RWPE2 (cell line): ENCODE results near the gene CD40.
"Not testable (repeated sequence)": the region's sequence is repeated elsewhere in the genome, so short reads cannot be mapped to it uniquely, and the experiment has no call there.

Source experiments
- ATAC-seq: fragments of 200-7000 bp; cut with Tn5 transposase; 3 replicates; pipeline ENCODE4 v1.9.1; 2021; ENCODE audit warnings: low read depth
- DNase-seq: peaks from one replicate; pipeline ENCODE4 v3.0.0-alpha.2; 2020; ENCODE audit warnings: low spot score
- H3K27ac ChIP-seq: fragments of 450-650 bp; 2 replicates; pipeline ENCODE4 v1.5.1; 2017; ENCODE audit warnings: mild to moderate bottlenecking; ENCODE audit not compliant: poor library complexity, severe bottlenecking
- H3K27me3 ChIP-seq: fragments of 250-450 bp; sonication (Bioruptor Pico); 2 replicates; pipeline ENCODE4 v1.5.1; 2021; ENCODE audit warnings: mild to moderate bottlenecking, moderate library complexity; ENCODE audit not compliant: insufficient read depth, poor library complexity, severe bottlenecking
- H3K36me3 ChIP-seq: fragments of 250-450 bp; sonication (Bioruptor Pico); 2 replicates; pipeline ENCODE4 v1.5.1; 2020; ENCODE audit warnings: low read depth, mild to moderate bottlenecking, moderate library complexity
- H3K4me1 ChIP-seq: fragments of 250-450 bp; sonication (Bioruptor Pico); 2 replicates; pipeline ENCODE4 v1.5.1; 2021; ENCODE audit warnings: mild to moderate bottlenecking, moderate library complexity; ENCODE audit not compliant: insufficient read depth, poor library complexity, severe bottlenecking
- H3K4me3 ChIP-seq: fragments of 250-450 bp; sonication (Bioruptor Pico); 2 replicates; pipeline ENCODE4 v1.5.1; 2021; ENCODE audit warnings: mild to moderate bottlenecking, moderate library complexity; ENCODE audit not compliant: severe bottlenecking
- H3K9me3 ChIP-seq: fragments of 250-450 bp; sonication (Bioruptor Pico); 2 replicates; pipeline ENCODE4 v1.5.1; 2021; ENCODE audit warnings: mild to moderate bottlenecking, moderate library complexity; ENCODE audit not compliant: severe bottlenecking
- TF ChIP-seq, protein P1 (sequence below): fragments of 450-650 bp; IDR thresholded peaks from one replicate; pipeline ENCODE4 v1.5.1; 2017; ENCODE audit warnings: mild to moderate bottlenecking, moderate library complexity; ENCODE audit not compliant: poor library complexity, severe bottlenecking

CD40 gene

DNA sequence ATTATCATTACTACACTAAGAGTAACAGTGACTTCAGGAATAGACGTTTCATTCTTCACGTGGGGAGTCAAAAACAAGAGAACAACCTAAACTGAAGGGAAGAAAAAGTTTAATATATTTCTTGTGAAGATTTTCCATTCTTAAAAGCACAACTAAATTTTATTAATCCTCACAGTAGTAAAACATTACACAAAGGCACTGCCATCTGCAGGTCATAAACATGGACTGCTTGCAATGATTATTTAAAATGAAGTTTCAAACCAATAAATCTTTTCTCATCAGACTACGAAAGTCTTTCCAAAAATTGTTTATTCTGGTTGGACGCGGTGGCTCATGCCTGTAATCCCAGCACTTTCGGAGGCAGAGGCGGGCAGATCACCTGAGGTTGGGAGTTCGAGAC lies 31.0 kb upstream of the CD40 start:
- Histone ChIP-seq H3K4me3 (no peak overlapping the region), H3K9me3 (no peaks in the 10 kb centered on the region), H3K36me3 (peaks cover 26% of the 10 kb centered on the region), H3K4me1 (peaks cover 41% of the 10 kb centered on the region), H3K27me3 (no peaks in the 10 kb centered on the region), H3K27ac (no peak overlapping the region)
- DNase-seq, result no peak
- TF ChIP-seq, protein P1, sequence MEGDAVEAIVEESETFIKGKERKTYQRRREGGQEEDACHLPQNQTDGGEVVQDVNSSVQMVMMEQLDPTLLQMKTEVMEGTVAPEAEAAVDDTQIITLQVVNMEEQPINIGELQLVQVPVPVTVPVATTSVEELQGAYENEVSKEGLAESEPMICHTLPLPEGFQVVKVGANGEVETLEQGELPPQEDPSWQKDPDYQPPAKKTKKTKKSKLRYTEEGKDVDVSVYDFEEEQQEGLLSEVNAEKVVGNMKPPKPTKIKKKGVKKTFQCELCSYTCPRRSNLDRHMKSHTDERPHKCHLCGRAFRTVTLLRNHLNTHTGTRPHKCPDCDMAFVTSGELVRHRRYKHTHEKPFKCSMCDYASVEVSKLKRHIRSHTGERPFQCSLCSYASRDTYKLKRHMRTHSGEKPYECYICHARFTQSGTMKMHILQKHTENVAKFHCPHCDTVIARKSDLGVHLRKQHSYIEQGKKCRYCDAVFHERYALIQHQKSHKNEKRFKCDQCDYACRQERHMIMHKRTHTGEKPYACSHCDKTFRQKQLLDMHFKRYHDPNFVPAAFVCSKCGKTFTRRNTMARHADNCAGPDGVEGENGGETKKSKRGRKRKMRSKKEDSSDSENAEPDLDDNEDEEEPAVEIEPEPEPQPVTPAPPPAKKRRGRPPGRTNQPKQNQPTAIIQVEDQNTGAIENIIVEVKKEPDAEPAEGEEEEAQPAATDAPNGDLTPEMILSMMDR, result peak; percentile 92
- ATAC-seq, result no peak

DNA sequence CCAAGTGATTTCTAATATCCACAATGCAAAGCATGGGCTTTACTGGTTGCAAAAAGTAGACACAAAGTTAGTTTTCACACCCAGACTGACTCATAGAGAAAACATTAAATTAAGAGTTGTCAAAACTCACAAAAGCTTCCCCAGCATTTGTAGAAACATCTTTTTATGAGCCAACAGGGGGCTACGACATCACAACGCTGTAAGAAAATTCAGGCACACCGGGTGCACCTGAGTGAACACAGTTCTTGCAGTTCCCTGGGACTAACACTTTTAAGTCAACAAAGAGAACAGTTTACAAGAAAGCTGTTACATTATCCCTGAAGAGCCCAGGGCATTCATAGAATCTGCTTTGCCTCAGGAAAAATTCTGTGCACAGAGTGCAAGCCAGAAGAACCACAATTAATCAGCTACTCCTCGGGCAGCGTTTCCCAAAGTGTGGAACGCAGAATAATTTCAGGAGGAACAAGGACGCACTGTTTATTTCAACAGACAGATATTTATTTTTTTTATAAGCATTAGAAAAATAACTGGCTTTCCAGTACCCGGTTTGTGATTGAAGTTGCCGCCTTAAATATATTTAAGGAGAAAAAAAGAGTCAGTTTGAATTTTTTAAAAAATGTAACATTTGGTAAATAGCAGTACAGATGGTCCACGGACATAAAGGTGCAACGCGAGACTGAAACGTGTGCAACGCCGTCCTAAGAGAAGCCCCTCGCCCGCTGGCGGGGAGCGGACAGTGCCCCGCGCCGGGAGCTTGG lies 29.5 kb upstream of the CD40 start:
- Histone ChIP-seq H3K9me3 (no peaks in the 10 kb centered on the region), H3K27ac (peak overlapping the region; percentile 59), H3K27me3 (no peaks in the 10 kb centered on the region), H3K36me3 (peaks cover 21% of the 10 kb centered on the region), H3K4me3 (peak overlapping the region; percentile 67), H3K4me1 (peaks cover 41% of the 10 kb centered on the region)
- ATAC-seq (peak; percentile 8), DNase-seq (no peak)
- TF ChIP-seq, protein P1, result no peak

DNA sequence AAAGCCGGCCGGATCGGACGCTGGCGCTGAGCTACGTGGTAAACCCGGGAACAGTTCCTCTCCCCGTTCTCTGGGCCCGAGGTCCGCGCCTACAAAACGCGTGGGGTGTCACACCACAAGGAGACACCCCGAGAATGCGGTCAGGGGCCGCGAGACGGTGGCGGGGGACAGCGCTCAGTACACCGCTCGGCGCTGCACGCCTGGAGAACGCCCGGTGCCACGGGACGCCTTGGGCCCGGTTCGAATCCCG lies 29.0 kb upstream of the CD40 start:
- DNase-seq (peak; percentile 86), ATAC-seq (peak; percentile 22)
- H3K4me3 ChIP-seq, result peak overlapping the region; percentile 67
- TF ChIP-seq, protein P1, result no peak
- peak overlapping the region; percentile 59 for H3K27ac ChIP-seq
- no peaks in the 10 kb centered on the region for H3K27me3 ChIP-seq
- H3K9me3 ChIP-seq, result no peaks in the 10 kb centered on the region
- H3K36me3 ChIP-seq, result peaks cover 16% of the 10 kb centered on the region
- H3K4me1 ChIP-seq, result peaks cover 41% of the 10 kb centered on the region

DNA sequence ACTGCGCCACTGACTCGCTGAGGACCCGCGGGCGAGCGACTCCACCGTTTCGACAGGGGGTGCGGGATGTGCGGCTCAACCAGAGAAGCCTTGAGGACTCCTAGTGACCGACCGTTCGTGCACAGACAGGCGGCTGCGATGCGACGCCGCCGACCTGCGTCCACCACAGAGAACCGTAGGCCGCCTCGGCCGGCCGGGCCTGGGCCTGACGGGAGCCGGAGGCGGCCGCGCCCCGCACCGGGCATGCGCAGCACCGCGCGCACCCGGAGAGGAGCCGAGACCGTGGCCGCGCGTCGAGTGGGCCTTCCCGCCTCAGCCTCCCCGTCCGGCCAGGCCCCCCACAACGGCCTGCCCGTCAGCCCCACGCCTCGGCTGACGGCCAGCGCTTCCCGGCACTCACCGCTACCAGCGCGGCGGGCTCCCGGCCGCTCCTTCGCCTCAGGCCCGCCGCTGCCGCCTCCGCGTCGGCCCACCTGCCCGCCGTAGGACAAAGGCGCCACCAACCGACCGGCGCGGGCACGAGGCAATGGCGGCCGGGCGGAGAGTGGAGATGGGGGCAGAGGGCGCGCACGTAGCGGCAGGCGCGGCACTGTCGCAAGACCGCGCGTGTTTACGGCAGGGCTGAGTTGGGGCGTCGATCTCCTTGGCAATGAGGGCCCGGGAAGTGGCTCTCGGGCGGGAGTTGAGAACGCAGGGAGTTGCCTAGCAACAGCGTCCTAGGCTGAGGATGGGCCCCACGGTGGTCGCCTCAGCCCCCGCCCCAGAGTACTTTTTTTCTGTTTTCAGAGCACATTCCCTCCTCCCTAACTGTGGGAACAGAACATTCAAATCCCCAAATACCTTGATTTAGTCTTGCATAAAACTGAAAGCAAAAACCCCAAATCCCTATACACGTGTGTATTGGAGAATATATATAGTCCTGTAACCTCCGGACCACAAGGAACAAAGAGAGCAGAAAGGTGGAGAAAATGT lies 28.4 kb upstream of the CD40 start, which contains the start of gene NCOA5:
NCOA5 (minus strand) TSS at position 546 of the 972 bp plus-strand sequence. CDS start 10,538 bp downstream, outside the sequence.
- Histone ChIP-seq H3K27ac (peak within 1 kb of the TSS; percentile 59), H3K4me3 (peak within 1 kb of the TSS; percentile 67)

DNA sequence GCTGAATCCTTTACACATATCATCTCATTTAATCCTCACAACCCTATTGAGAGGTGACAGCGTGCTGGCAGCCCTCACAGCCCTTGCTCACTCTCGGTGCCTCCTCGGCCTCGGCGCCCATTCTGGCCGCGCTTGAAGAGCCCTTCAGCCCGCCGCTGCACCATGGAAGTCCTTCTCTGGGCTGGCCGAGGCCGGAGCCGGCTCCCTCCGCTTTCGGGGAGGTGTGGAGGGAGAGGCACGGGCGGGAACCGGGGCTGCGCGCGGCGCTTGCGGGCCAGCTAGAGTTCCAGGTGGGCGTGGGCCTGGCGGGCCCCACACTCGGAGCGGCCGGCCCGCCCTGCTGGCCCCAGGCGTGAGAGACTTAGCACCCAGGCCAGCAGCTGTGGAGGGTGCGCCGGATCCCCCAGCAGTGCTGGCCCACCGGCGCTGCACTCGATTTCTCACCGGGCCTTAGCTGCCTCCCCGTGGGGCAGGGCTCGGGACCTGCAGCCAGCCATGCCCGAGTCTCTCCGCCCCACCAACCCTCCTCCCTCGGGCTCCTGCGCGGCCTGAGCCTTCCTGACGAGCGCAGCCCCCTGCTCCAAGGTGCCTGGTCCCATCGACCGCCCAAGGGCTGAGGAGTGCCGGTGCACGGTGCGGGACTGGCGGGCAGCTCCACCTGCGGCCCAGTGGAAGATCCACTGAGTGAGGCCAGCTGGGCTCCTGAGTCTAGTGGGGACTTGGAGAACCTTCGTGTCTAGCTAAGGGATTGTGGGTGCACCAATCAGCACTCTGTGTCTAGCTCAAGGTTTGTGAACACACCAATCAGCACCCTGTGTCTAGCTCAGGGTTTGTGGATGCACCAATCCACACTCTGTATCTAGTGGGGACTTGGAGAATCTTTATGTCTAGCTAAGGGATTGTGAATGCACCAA lies 26.2 kb upstream of the CD40 start:
- not testable (repeated sequence) for H3K9me3 ChIP-seq, H3K4me3 ChIP-seq, H3K27me3 ChIP-seq, ATAC-seq, H3K36me3 ChIP-seq, H3K27ac ChIP-seq
- peak; percentile 85 for DNase-seq
- H3K4me1 ChIP-seq, result peaks cover 20% of the 10 kb centered on the region

More for the DNA sequence above, 28.4 kb upstream of the CD40 start, which contains the start of gene NCOA5:
- Histone ChIP-seq H3K4me1 (peaks cover 40% of the 10 kb centered on the region), H3K9me3 (no peaks in the 10 kb centered on the region), H3K27me3 (no peaks in the 10 kb centered on the region), H3K36me3 (peaks cover 12% of the 10 kb centered on the region)
- TF ChIP-seq, protein P1, result peak; percentile 83
- ATAC-seq (peak; percentile 81), DNase-seq (peak; percentile 100)
